DND-41 (cell line): ENCODE results near the gene TNFRSF12A.
A peak's percentile ranks its signal among the peaks of the same experiment; 100 is the strongest.

Source experiments
- ATAC-seq: fragments of 200-7000 bp; cut with Tn5 transposase; 3 replicates; pipeline ENCODE4 v1.9.1; 2021; ENCODE audit warnings: low read depth; ENCODE audit not compliant: insufficient read depth
- DNase-seq: peaks from one replicate; pipeline ENCODE4 v3.0.0-alpha.2; 2020
- H2AFZ ChIP-seq: 2 replicates; pipeline ENCODE4 v1.6.0; 2012; ENCODE audit warnings: low read depth, low read length
- H3K27ac ChIP-seq: 2 replicates; pipeline ENCODE4 v1.5.1; 2012; ENCODE audit warnings: low read length, inconsistent platforms
- H3K27me3 ChIP-seq: fragments of 200-600 bp; sonication (generic); 2 replicates; pipeline ENCODE4 v1.6.0; 2012; ENCODE audit warnings: low read length, mild to moderate bottlenecking, inconsistent platforms; ENCODE audit not compliant: insufficient read depth, poor library complexity
- H3K36me3 ChIP-seq: 2 replicates; pipeline ENCODE4 v1.5.1; 2012; ENCODE audit warnings: low read length, inconsistent platforms; ENCODE audit not compliant: insufficient read depth
- H3K4me1 ChIP-seq: 2 replicates; pipeline ENCODE4 v1.5.1; 2012; ENCODE audit warnings: mild to moderate bottlenecking, low read length; ENCODE audit not compliant: insufficient read depth
- H3K4me2 ChIP-seq: 2 replicates; pipeline ENCODE4 v1.6.0; 2012; ENCODE audit warnings: mild to moderate bottlenecking, moderate library complexity, low read length, inconsistent platforms; ENCODE audit not compliant: insufficient read depth
- H3K4me3 ChIP-seq, 2 experiments: fragments of 200-600 bp in 1 of 2; shearing (Covaris generic) in 1 of 2; 2 replicates each; pipeline ENCODE4 v1.5.1; 2012 to 2016; ENCODE audit warnings: inconsistent platforms in 2 of 2, low read length in 2 of 2, mild to moderate bottlenecking in 2 of 2, low read depth in 1 of 2, moderate library complexity in 1 of 2
- H3K79me2 ChIP-seq: 2 replicates; pipeline ENCODE4 v1.6.0; 2012; ENCODE audit warnings: low read length, inconsistent platforms; ENCODE audit not compliant: insufficient read depth
- H3K9ac ChIP-seq: 2 replicates; pipeline ENCODE4 v1.6.0; 2012; ENCODE audit warnings: low read depth, mild to moderate bottlenecking, inconsistent platforms, low read length, moderate library complexity
- H3K9me3 ChIP-seq: 2 replicates; pipeline ENCODE4 v1.5.1; 2012; ENCODE audit warnings: low read length, moderate library complexity, mild to moderate bottlenecking, inconsistent platforms; ENCODE audit not compliant: insufficient read depth, severe bottlenecking
- H4K20me1 ChIP-seq: 2 replicates; pipeline ENCODE4 v1.6.0; 2012; ENCODE audit warnings: low read length; ENCODE audit not compliant: insufficient read depth
- CTCF ChIP-seq: IDR thresholded peaks from 2 replicates; pipeline ENCODE4 v1.5.1; 2012; ENCODE audit warnings: borderline replicate concordance, low read length, moderate library complexity, mild to moderate bottlenecking; ENCODE audit not compliant: poor library complexity, severe bottlenecking; ENCODE audit errors: extremely low read depth
- EZH2 ChIP-seq: IDR thresholded peaks from 3 replicates; pipeline ENCODE4 v1.6.1; 2012; ENCODE audit warnings: borderline replicate concordance, low read depth, mild to moderate bottlenecking, moderate library complexity, low read length, inconsistent platforms; ENCODE audit not compliant: severe bottlenecking

Gene TNFRSF12A

GRCh38 chr16:3007957-3008689 lies 12.0 kb upstream of the TNFRSF12A start:
- H3K9me3 ChIP-seq, result no peaks in the 10 kb centered on the region
- peak overlapping the region; percentile 65; the same call in 1 of the 2 replicates for H3K27ac ChIP-seq
- H3K36me3 ChIP-seq, result no peaks in the 10 kb centered on the region
- H3K9ac ChIP-seq, result no peak overlapping the region; the same call in 1 of the 2 replicates
- H4K20me1 ChIP-seq, result peaks cover 5% of the 10 kb centered on the region; the same call in 1 of the 2 replicates
- DNase-seq, result peak; percentile 61
- peaks cover 46% of the 10 kb centered on the region for H3K4me1 ChIP-seq
- H3K27me3 ChIP-seq, result no peaks in the 10 kb centered on the region
- no peak for ATAC-seq
- H3K4me3 ChIP-seq, result peak overlapping the region in 1 of 2 experiments; percentile 1; a peak in 1 of 4 replicates
- no peak overlapping the region for H2AFZ ChIP-seq
- H3K4me2 ChIP-seq, result peak overlapping the region; percentile 48
- H3K79me2 ChIP-seq, result no peaks in the 10 kb centered on the region
- TF ChIP-seq CTCF (no peak), EZH2 (no peak)

GRCh38 chr16:3008690-3009037 lies 11.5 kb upstream of the TNFRSF12A start:
- ATAC-seq (no peak), DNase-seq (no peak)
- TF ChIP-seq EZH2 (no peak), CTCF (no peak)
- Histone ChIP-seq H2AFZ (no peak overlapping the region), H3K4me1 (peaks cover 41% of the 10 kb centered on the region), H3K9me3 (no peaks in the 10 kb centered on the region), H3K4me3 (peak overlapping the region in 1 of 2 experiments; percentile 1; a peak in 1 of 4 replicates), H3K27me3 (no peaks in the 10 kb centered on the region), H3K27ac (no peak overlapping the region), H3K36me3 (no peaks in the 10 kb centered on the region), H3K9ac (no peak overlapping the region), H4K20me1 (peaks cover 5% of the 10 kb centered on the region; the same call in 1 of the 2 replicates), H3K79me2 (no peaks in the 10 kb centered on the region), H3K4me2 (peak overlapping the region; percentile 48)

GRCh38 chr16:3009568-3010390 lies 10.4 kb upstream of the TNFRSF12A start:
- peaks cover 39% of the 10 kb centered on the region for H3K4me1 ChIP-seq
- TF ChIP-seq CTCF (no peak), EZH2 (no peak)
- DNase-seq (no peak), ATAC-seq (no peak)
- no peak overlapping the region for H3K4me2 ChIP-seq
- H3K79me2 ChIP-seq, result no peaks in the 10 kb centered on the region
- H3K9me3 ChIP-seq, result no peaks in the 10 kb centered on the region
- no peak overlapping the region for H3K27ac ChIP-seq
- H2AFZ ChIP-seq, result no peak overlapping the region
- H3K9ac ChIP-seq, result no peak overlapping the region
- no peaks in the 10 kb centered on the region for H3K27me3 ChIP-seq
- no peaks in the 10 kb centered on the region for H3K36me3 ChIP-seq
- H3K4me3 ChIP-seq, result no peak overlapping the region
- peaks cover 5% of the 10 kb centered on the region; the same call in 1 of the 2 replicates for H4K20me1 ChIP-seq
